ENCODE data around the gene MICALL2.
"Not testable (repeated sequence)": the region's sequence is repeated elsewhere in the genome, so short reads cannot be mapped to it uniquely, and the experiment has no call there.

The MICALL2 gene

DNA sequence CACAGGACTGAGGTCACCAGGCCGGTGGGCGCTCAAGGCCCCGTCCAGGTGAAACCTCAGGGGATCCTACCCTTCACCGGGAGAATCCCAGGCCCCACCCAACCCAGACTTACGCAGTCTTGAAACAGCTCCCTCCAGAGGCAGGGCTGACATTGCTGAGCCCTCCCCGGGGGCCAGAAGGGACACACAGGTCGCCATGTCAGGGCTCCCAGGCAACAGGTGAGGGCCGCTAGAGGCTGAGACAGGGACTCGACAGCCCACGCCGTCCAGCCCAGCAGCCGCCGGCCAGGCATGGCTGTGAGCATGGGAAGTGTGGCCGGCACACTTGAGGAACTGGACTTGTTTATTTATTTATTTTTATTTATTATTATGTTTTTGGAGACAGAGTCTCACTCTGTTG is 10.3 kb downstream of the MICALL2 start:
- Histone ChIP-seq H3K27ac (ENCODE audit: insufficient read depth, low read depth, low read length, poor library complexity, severe bottlenecking) (no peak overlapping the region), H3K27me3 (ENCODE audit: control insufficient read depth, insufficient read depth, low read length, poor library complexity, severe bottlenecking) (no peaks in the 10 kb centered on the region), H3K36me3 (ENCODE audit: control insufficient read depth, insufficient read depth, low read length) (no peaks in the 10 kb centered on the region), H3K4me3 (ENCODE audit: insufficient read depth, low read depth, low read length) (no peak overlapping the region), H3K4me1 (ENCODE audit: control insufficient read depth, insufficient read depth, low read length) (peaks cover 13% of the 10 kb centered on the region), H3K9me3 (ENCODE audit: control insufficient read depth, low read length) (no peaks in the 10 kb centered on the region)
- WGBS, 2 experiments, result 93% methylated on average over 14 of the region's 14 CpGs

DNA sequence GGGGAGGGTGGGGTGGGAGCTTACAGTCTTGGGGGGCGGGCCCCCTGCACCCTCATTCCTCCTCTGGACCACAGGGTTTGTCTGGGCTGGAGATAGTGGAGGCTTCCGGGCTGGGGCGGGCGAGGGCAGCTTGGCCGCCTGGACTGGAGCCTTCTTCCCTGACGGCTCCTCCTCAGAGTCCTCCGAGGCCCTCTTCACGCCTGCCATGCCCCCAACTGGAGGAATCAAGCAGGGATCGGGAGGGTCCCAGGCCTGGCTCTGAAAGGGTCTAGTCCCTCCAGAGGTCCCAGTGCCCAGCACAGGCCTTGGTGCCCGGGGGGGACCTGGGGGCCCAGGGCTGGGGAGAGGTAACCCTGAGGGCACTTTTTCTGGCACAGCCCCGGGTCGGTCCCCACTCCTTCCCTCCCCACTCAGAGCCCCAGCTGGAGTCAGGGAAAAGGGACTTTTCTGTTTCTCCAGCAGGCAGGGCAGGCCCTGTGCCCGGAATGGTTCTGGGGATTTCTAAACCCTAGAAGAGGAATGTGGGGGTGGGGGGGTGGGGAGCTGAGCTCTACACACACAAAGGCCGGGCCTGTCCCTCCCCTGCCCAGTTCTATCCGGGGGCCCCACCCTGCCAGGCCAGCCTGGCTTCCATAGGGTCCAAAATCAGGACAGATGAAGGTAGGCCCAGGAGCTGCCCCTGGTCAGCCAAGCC is 11.6 kb downstream of the MICALL2 start:
- H3K27me3 ChIP-seq (ENCODE audit: control insufficient read depth, insufficient read depth, low read length, poor library complexity, severe bottlenecking), result no peaks in the 10 kb centered on the region
- no peaks in the 10 kb centered on the region for H3K9me3 ChIP-seq (ENCODE audit: control insufficient read depth, low read length)
- WGBS, 2 experiments, result 79 to 82% methylated on average over 15 of the region's 15 CpGs
- H3K27ac ChIP-seq (ENCODE audit: insufficient read depth, low read depth, low read length, poor library complexity, severe bottlenecking), result no peak overlapping the region
- H3K36me3 ChIP-seq (ENCODE audit: control insufficient read depth, insufficient read depth, low read length), result no peaks in the 10 kb centered on the region
- H3K4me1 ChIP-seq (ENCODE audit: control insufficient read depth, insufficient read depth, low read length), result peaks cover 7% of the 10 kb centered on the region
- no peak overlapping the region for H3K4me3 ChIP-seq (ENCODE audit: insufficient read depth, low read depth, low read length)

DNA sequence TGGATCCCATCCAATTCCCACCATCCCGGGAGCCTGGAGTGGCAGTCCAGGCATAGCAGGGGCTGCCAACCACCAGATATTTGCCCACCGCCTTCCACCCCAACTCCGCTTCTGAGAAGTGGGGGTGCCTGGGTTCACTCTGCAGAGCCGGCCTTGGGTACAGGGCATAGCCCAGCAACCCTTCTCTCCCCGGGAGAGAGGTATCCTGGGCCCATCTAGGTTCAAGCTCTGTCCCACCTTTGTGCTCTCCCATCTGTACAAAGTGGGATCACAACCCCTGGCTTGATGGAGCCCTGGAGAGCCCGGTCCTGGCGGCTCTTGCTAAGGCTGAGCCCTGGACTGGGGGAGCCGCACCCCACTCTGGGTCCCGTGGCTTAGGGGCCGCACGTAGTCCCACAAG is 12.2 kb downstream of the MICALL2 start:
- H3K27me3 ChIP-seq (ENCODE audit: control insufficient read depth, insufficient read depth, low read length, poor library complexity, severe bottlenecking), result no peaks in the 10 kb centered on the region
- 91 to 93% methylated on average over 11 of the region's 11 CpGs for WGBS, 2 experiments

DNA sequence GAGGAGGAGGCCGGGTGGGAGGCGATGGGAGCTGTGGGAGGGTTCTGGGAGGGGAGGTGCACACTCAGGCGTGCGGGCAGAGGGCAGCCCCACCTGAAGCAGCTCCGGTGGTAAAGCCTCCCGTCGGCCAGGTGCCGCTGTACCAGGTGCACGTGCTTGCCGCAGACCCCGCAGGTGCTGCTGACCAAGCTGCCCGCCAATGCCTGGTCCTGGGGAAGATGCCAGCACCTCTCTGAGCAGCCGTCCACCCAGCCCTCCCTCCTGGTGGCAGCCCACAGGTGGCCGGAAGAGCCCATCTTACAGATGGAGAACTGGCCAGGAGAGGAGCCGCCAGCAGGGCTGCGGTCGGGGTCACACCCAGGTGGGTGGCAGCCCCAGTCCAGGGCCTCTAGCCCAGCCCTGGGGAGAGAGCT is 12.6 kb downstream of the MICALL2 start:
- H3K27me3 ChIP-seq (ENCODE audit: control insufficient read depth, insufficient read depth, low read length, poor library complexity, severe bottlenecking), result no peaks in the 10 kb centered on the region
- no peaks in the 10 kb centered on the region for H3K9me3 ChIP-seq (ENCODE audit: control insufficient read depth, low read length)
- no peak overlapping the region for H3K27ac ChIP-seq (ENCODE audit: insufficient read depth, low read depth, low read length, poor library complexity, severe bottlenecking)
- no peak overlapping the region for H3K4me3 ChIP-seq (ENCODE audit: insufficient read depth, low read depth, low read length)
- H3K4me1 ChIP-seq (ENCODE audit: control insufficient read depth, insufficient read depth, low read length), result no peaks in the 10 kb centered on the region
- no peaks in the 10 kb centered on the region for H3K36me3 ChIP-seq (ENCODE audit: control insufficient read depth, insufficient read depth, low read length)
- WGBS, 2 experiments, result 77 to 80% methylated on average over 17 of the region's 17 CpGs

More for the DNA sequence above, 12.2 kb downstream of the MICALL2 start:
- no peaks in the 10 kb centered on the region for H3K9me3 ChIP-seq (ENCODE audit: control insufficient read depth, low read length)
- no peak overlapping the region for H3K4me3 ChIP-seq (ENCODE audit: insufficient read depth, low read depth, low read length)
- H3K4me1 ChIP-seq (ENCODE audit: control insufficient read depth, insufficient read depth, low read length), result peaks cover 2% of the 10 kb centered on the region
- no peak overlapping the region for H3K27ac ChIP-seq (ENCODE audit: insufficient read depth, low read depth, low read length, poor library complexity, severe bottlenecking)
- H3K36me3 ChIP-seq (ENCODE audit: control insufficient read depth, insufficient read depth, low read length), result no peaks in the 10 kb centered on the region

DNA sequence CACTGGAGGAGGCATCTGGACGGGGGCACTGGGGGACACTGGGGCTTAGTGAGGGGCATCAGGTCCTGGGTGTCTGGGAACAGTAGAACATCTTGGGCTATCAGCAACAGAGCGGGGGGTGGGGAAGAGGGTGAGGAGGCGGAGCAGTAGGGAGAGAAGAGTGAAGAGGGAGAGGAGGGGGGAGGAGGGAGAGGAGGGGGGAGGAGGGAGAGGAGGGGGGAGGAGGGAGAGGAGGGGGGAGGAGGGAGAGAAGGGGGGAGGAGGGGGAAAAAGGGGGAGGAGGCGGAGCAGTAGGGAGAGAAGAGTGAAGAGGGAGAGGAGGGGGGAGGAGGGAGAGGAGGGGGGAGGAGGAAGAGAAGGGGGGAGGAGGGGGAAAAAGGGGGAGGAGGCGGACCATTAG is 13.2 kb downstream of the MICALL2 start:
- H3K4me1 ChIP-seq (ENCODE audit: control insufficient read depth, insufficient read depth, low read length); H3K36me3 ChIP-seq (ENCODE audit: control insufficient read depth, insufficient read depth, low read length); H3K27ac ChIP-seq (ENCODE audit: insufficient read depth, low read depth, low read length, poor library complexity, severe bottlenecking); H3K27me3 ChIP-seq (ENCODE audit: control insufficient read depth, insufficient read depth, low read length, poor library complexity, severe bottlenecking); H3K9me3 ChIP-seq (ENCODE audit: control insufficient read depth, low read length); H3K4me3 ChIP-seq (ENCODE audit: insufficient read depth, low read depth, low read length): not testable (repeated sequence)
- 90 to 91% methylated on average over 2 to 4 of the region's 5 CpGs for WGBS, 2 experiments

DNA sequence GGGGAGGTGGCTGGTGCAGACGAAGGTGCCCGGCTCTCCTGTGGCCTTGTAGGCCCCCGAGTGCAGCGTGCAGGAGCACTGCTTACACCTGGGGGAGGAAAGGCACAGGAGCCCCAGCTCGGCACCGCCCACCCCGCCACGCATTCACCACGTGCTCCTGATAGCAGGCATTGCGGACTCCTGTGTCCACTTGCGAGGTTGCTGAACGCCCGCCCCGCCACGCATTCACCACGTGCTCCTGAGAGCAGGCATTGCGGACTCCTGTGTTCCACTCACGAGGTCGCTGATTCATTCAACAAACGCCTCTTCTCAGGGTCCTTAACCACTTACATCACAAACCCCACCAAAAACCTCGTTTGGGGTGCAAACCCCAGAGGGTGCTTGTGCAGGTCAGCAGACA is 13.9 kb downstream of the MICALL2 start:
- Histone ChIP-seq H3K4me1 (ENCODE audit: control insufficient read depth, insufficient read depth, low read length) (no peaks in the 10 kb centered on the region), H3K27me3 (ENCODE audit: control insufficient read depth, insufficient read depth, low read length, poor library complexity, severe bottlenecking) (no peaks in the 10 kb centered on the region), H3K4me3 (ENCODE audit: insufficient read depth, low read depth, low read length) (no peak overlapping the region), H3K9me3 (ENCODE audit: control insufficient read depth, low read length) (no peaks in the 10 kb centered on the region), H3K27ac (ENCODE audit: insufficient read depth, low read depth, low read length, poor library complexity, severe bottlenecking) (no peak overlapping the region), H3K36me3 (ENCODE audit: control insufficient read depth, insufficient read depth, low read length) (no peaks in the 10 kb centered on the region)
- 93 to 94% methylated on average over 21 of the region's 21 CpGs for WGBS, 2 experiments

DNA sequence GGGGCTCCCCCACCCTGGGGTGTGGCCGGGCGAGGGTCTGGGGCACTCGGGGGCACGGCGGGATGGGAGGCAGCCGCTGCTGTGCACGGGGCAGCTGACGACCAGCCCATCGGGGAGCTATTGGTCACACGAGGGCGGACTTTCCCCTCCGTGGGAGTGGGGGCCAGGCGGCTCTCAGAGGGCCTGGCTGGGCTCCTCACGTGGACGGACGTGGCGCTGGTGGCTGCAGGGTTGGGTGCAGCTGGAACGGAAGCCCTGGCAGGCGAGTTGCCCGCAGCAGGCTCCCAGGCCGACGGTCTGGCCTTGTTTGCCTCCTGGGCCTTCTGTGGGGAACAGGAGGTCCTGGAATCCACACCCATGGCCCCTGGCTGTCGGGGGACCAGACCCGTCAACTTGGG is 14.3 kb downstream of the MICALL2 start:
- Histone ChIP-seq H3K4me3 (ENCODE audit: insufficient read depth, low read depth, low read length) (no peak overlapping the region), H3K27ac (ENCODE audit: insufficient read depth, low read depth, low read length, poor library complexity, severe bottlenecking) (no peak overlapping the region), H3K36me3 (ENCODE audit: control insufficient read depth, insufficient read depth, low read length) (no peaks in the 10 kb centered on the region), H3K27me3 (ENCODE audit: control insufficient read depth, insufficient read depth, low read length, poor library complexity, severe bottlenecking) (no peaks in the 10 kb centered on the region), H3K9me3 (ENCODE audit: control insufficient read depth, low read length) (no peaks in the 10 kb centered on the region), H3K4me1 (ENCODE audit: control insufficient read depth, insufficient read depth, low read length) (no peaks in the 10 kb centered on the region)
- 90 to 91% methylated on average over 24 of the region's 24 CpGs for WGBS, 2 experiments

DNA sequence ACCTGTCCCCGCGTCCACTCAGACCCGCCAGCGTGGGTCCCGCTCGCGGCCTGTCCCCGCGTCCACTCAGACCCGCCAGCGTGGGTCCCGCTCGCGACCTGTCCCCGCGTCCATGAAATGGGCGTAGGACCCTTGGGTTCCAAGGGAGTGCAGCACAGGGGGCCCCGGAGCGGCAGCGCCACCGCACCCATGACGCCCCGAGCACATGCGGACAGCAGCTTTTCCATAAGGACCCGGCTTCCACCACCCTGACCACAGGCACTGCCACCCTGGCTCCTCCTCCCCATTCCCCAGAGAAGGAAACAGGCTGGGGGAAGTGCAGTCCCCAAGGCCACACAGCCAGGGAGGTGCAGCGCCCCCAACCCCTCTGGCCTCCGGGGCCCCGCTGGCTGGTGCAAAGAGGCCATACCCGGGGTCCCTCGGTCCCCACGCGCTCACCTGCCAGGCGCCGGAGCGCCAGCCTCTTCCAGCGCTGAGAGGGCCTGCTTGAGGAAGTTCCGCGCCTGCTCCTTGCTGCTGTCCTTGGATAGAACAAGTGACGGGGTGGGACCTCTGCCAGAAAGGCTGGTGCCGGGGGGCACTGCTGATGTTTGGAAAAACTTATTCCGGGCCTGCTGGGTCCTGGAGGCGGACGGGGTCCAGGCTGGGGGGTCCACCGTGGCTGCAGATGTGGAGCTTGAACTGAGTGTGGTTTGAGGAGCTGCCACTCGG is 14.9 kb downstream of the MICALL2 start:
- Histone ChIP-seq H3K9me3 (ENCODE audit: control insufficient read depth, low read length) (no peaks in the 10 kb centered on the region), H3K27ac (ENCODE audit: insufficient read depth, low read depth, low read length, poor library complexity, severe bottlenecking) (no peak overlapping the region), H3K36me3 (ENCODE audit: control insufficient read depth, insufficient read depth, low read length) (no peaks in the 10 kb centered on the region), H3K4me1 (ENCODE audit: control insufficient read depth, insufficient read depth, low read length) (no peaks in the 10 kb centered on the region), H3K27me3 (ENCODE audit: control insufficient read depth, insufficient read depth, low read length, poor library complexity, severe bottlenecking) (no peaks in the 10 kb centered on the region), H3K4me3 (ENCODE audit: insufficient read depth, low read depth, low read length) (no peak overlapping the region)
- 91 to 93% methylated on average over 45 of the region's 45 CpGs for WGBS, 2 experiments

DNA sequence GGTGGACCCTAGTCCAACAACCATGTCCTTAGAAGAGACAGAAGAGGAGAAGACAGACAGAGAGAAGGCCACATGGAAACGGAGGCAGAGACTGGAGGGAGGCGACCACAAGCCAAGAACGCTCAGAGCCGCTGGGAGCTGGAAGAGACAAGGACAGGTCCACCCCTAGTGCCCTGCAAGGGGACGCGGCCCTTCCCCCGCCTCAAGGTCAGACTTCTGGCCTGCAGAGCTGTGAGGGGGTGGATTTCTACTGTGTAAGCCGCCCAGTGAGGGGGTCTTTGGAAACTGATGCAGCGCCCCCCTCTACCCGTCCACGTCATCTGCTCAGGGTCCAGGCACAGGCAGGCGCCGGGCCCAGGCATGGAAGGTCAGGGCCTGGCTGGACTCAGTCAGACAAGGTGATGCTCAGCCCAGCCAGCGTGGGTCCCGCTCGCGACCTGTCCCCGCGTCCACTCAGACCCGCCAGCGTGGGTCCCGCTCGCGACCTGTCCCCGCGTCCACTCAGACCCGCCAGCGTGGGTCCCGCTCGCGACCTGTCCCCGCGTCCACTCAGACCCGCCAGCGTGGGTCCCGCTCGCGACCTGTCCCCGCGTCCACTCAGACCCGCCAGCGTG is 15.6 kb downstream of the MICALL2 start:
- H3K36me3 ChIP-seq (ENCODE audit: control insufficient read depth, insufficient read depth, low read length); H3K4me1 ChIP-seq (ENCODE audit: control insufficient read depth, insufficient read depth, low read length); H3K4me3 ChIP-seq (ENCODE audit: insufficient read depth, low read depth, low read length); H3K27me3 ChIP-seq (ENCODE audit: control insufficient read depth, insufficient read depth, low read length, poor library complexity, severe bottlenecking); H3K9me3 ChIP-seq (ENCODE audit: control insufficient read depth, low read length); H3K27ac ChIP-seq (ENCODE audit: insufficient read depth, low read depth, low read length, poor library complexity, severe bottlenecking): not testable (repeated sequence)
- 94 to 95% methylated on average over 17 to 19 of the region's 42 CpGs for WGBS, 2 experiments

DNA sequence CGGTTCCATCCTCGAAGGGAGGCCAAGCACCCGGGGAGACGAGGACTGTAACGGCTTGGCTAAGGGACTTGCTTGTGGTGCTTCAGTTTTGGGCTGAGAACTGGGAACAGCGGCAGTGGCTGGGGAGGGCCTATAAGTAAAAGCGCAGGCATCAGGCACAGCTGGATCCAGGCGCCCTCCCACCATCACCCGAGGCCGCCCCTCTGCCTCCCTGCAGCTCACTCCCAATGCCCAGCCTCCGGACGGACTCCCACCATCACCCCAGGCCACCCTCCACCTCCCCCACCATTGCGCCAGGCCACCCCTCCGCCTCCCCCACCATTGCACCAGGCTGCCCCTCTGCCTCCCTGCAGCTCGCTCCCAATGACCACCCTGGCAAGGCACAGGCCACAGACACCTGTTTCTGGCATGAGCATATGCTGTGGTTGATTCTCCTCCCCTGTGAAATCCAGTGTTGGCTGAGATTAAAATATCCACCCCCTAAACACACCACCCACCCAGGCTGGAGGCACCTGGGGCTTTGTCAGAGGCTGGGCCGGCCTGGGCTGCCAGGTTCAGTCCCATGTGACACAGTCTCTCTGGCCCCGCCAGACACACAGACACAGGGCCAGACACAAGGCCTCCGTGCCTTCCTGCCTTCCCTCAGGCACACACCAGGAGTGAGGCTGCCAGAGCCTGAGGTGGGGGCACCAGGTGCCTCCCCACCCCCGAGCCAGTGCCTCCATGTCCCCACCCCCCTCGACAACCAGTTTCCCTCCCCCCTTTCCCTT is 16.7 kb downstream of the MICALL2 start:
- 87 to 91% methylated on average over 18 to 20 of the region's 20 CpGs for WGBS, 2 experiments
- Histone ChIP-seq H3K4me3 (ENCODE audit: insufficient read depth, low read depth, low read length) (no peak overlapping the region), H3K27ac (ENCODE audit: insufficient read depth, low read depth, low read length, poor library complexity, severe bottlenecking) (no peak overlapping the region), H3K36me3 (ENCODE audit: control insufficient read depth, insufficient read depth, low read length) (no peaks in the 10 kb centered on the region), H3K27me3 (ENCODE audit: control insufficient read depth, insufficient read depth, low read length, poor library complexity, severe bottlenecking) (no peaks in the 10 kb centered on the region), H3K4me1 (ENCODE audit: control insufficient read depth, insufficient read depth, low read length) (no peaks in the 10 kb centered on the region), H3K9me3 (ENCODE audit: control insufficient read depth, low read length) (no peaks in the 10 kb centered on the region)

All from ectodermal cell (in vitro differentiated cells).